ENCODE results near the gene NMUR2. TPM values are rescaled to one million over a fixed set of nuclear protein-coding genes. Genes with fewer than 3 reads are reported as not detected.

NMUR2 gene
- total and polyA plus RNA-seq, 2 donors (not counting 3 experiments of a cell fraction or from before 2014, with no cell fraction given): not detected

GRCh38 chr5:152372875-152373274 lies 32.2 kb downstream of the NMUR2 start:
- TF ChIP-seq EZH2 (IDR thresholded peaks at IDR 0.05; ENCODE audit: borderline replicate concordance, low read depth, low read length, severe bottlenecking) (no peak), CTCF (IDR thresholded peaks at IDR 0.05; ENCODE audit: extremely low read depth in 1 of 2, insufficient read depth in 1 of 2, low read depth in 1 of 2, low read length in 2 of 2) (no peak), MYC (IDR thresholded peaks at IDR 0.05; ENCODE audit: low read depth, low read length) (no peak)
- H3K9ac ChIP-seq (replicated peaks; ENCODE audit: extremely low read depth, insufficient read depth, low read length): no peak overlapping the region
- no peaks in the 10 kb centered on the region for H3K27me3 ChIP-seq (ENCODE audit: control insufficient read depth in 2 of 2, insufficient read depth in 2 of 2, low read length in 2 of 2)
- no peaks in the 10 kb centered on the region for H3K9me1 ChIP-seq (replicated peaks; ENCODE audit: control insufficient read depth, extremely low read depth, insufficient read depth, low read length)
- H3K4me3 ChIP-seq (replicated peaks in 1 of 3; ENCODE audit: insufficient read depth in 1 of 3, low read depth in 1 of 3, low read length in 3 of 3): no peak overlapping the region
- intact Hi-C loops (cut with micrococcal nuclease) (no loop called here), dilution Hi-C loops (cut with MboI; ENCODE audit: extremely low pct_ligation_motif_present, low sequenced_read_pairs) (no loop called here)
- CTCF ChIA-PET: no interaction called here
- H3K4me2 ChIP-seq (ENCODE audit: insufficient read depth, low read length): no peak overlapping the region
- no TSS peak for BruUV-seq (replicated peaks)
- no peak overlapping the region for H2AFZ ChIP-seq (ENCODE audit: low read depth, low read length)
- H3K27ac ChIP-seq (ENCODE audit: insufficient read depth, low read depth, low read length): no peak overlapping the region
- FAIRE-seq (no peak), DNase-seq (ENCODE audit: low read depth, low spot score) (no peak)
- H3K9me3 ChIP-seq (replicated peaks; ENCODE audit: control insufficient read depth, insufficient read depth, low read length): no peaks in the 10 kb centered on the region
- H3K4me1 ChIP-seq (ENCODE audit: control insufficient read depth, extremely low read depth, insufficient read depth, low read length): no peaks in the 10 kb centered on the region
- POLR2A ChIA-PET: no interaction called here
- H3K36me3 ChIP-seq (ENCODE audit: control insufficient read depth in 2 of 2, extremely low read depth in 1 of 2, insufficient read depth in 2 of 2, low read length in 2 of 2): no peaks in the 10 kb centered on the region
- no peaks in the 10 kb centered on the region for H3K79me2 ChIP-seq (ENCODE audit: control insufficient read depth, insufficient read depth, low read length)
- H4K20me1 ChIP-seq (replicated peaks; ENCODE audit: control insufficient read depth, extremely low read depth, insufficient read depth, low read length): no peaks in the 10 kb centered on the region

GRCh38 chr5:152369298-152369697 lies 35.8 kb downstream of the NMUR2 start:
- no peaks in the 10 kb centered on the region for H4K20me1 ChIP-seq (replicated peaks; ENCODE audit: control insufficient read depth, extremely low read depth, insufficient read depth, low read length)
- TF ChIP-seq CTCF (IDR thresholded peaks at IDR 0.05; ENCODE audit: extremely low read depth in 1 of 2, insufficient read depth in 1 of 2, low read depth in 1 of 2, low read length in 2 of 2) (no peak), FOS (IDR thresholded peaks at IDR 0.05; ENCODE audit: borderline replicate concordance, insufficient read depth, low read length) (no peak), POLR2AphosphoS5 (IDR thresholded peaks at IDR 0.05; ENCODE audit: insufficient read depth, low read depth, low read length) (no peak), EZH2 (IDR thresholded peaks at IDR 0.05; ENCODE audit: borderline replicate concordance, low read depth, low read length, severe bottlenecking) (no peak), GATA2 (IDR thresholded peaks at IDR 0.05; ENCODE audit: insufficient read depth, insufficient read length, low read depth, low read length) (no peak), MYC (IDR thresholded peaks at IDR 0.05; ENCODE audit: low read depth, low read length) (no peak), POLR2A (IDR thresholded peaks at IDR 0.05; ENCODE audit: low read depth, low read length) (no peak), MAX (IDR thresholded peaks at IDR 0.05; ENCODE audit: insufficient read depth, insufficient read length) (no peak), JUN (IDR thresholded peaks at IDR 0.05; ENCODE audit: borderline replicate concordance, insufficient read depth, insufficient read length, low read depth) (no peak)
- no peak overlapping the region for H3K27ac ChIP-seq (ENCODE audit: insufficient read depth, low read depth, low read length)
- no peak overlapping the region for H3K4me3 ChIP-seq (replicated peaks in 1 of 3; ENCODE audit: insufficient read depth in 1 of 3, low read depth in 1 of 3, low read length in 3 of 3)
- H3K9me3 ChIP-seq (replicated peaks; ENCODE audit: control insufficient read depth, insufficient read depth, low read length): no peaks in the 10 kb centered on the region
- H3K9ac ChIP-seq (replicated peaks; ENCODE audit: extremely low read depth, insufficient read depth, low read length): no peak overlapping the region
- dilution Hi-C loops (cut with MboI; ENCODE audit: extremely low pct_ligation_motif_present, low sequenced_read_pairs) (no loop called here), intact Hi-C loops (cut with micrococcal nuclease) (no loop called here)
- FAIRE-seq: no peak
- H3K4me2 ChIP-seq (ENCODE audit: insufficient read depth, low read length): no peak overlapping the region
- ChIA-PET POLR2A (no interaction called here), CTCF (no interaction called here)
- BruUV-seq (replicated peaks): no TSS peak
- H3K36me3 ChIP-seq (ENCODE audit: control insufficient read depth in 2 of 2, extremely low read depth in 1 of 2, insufficient read depth in 2 of 2, low read length in 2 of 2): no peaks in the 10 kb centered on the region
- no peaks in the 10 kb centered on the region for H3K4me1 ChIP-seq (ENCODE audit: control insufficient read depth, extremely low read depth, insufficient read depth, low read length)
- no peaks in the 10 kb centered on the region for H3K27me3 ChIP-seq (ENCODE audit: control insufficient read depth in 2 of 2, insufficient read depth in 2 of 2, low read length in 2 of 2)
- H3K79me2 ChIP-seq (ENCODE audit: control insufficient read depth, insufficient read depth, low read length): no peaks in the 10 kb centered on the region
- H3K9me1 ChIP-seq (replicated peaks; ENCODE audit: control insufficient read depth, extremely low read depth, insufficient read depth, low read length): no peaks in the 10 kb centered on the region
- H2AFZ ChIP-seq (ENCODE audit: low read depth, low read length): no peak overlapping the region
- DNase-seq (ENCODE audit: low read depth, low spot score): no peak

All from endothelial cell of umbilical vein (primary cell).